Omental fat pad (tissue), 4 donors: ENCODE measurements around the gene DUSP22. TPM values are rescaled to one million over a fixed set of nuclear protein-coding genes. Genes with fewer than 3 reads are reported as not detected.

Experiments
- ATAC-seq: fragments of 150-250 bp; one replicate; pipeline ENCODE4 v1.9.1; 2016; ENCODE audit warnings: mild to moderate bottlenecking, moderate library complexity; ENCODE audit not compliant: low FRiP score
- DNase-seq: peaks from one replicate; pipeline ENCODE4 v3.0.0-alpha.2; 2019; ENCODE audit warnings: low spot score
- total RNA-seq, 4 donors: library from RNA; depleted of rRNA; stranded (reverse); fragments of >200 nt; gene quantifications; one replicate each; pipeline ENCODE4 v1.1.0, GENCODE V29; 2016
- TF ChIP-seq, protein P1 (sequence below), 3 donors: fragments of 450-650 bp; IDR thresholded peaks; one replicate each; pipeline ENCODE4 v1.5.1; 2016 to 2017; ENCODE audit warnings: antibody characterized with exemption in 3 of 3, mild to moderate bottlenecking in 3 of 3, moderate library complexity in 2 of 3

The DUSP22 gene
- total RNA-seq, 4 donors from 2014 or later: 47.4 to 93.6 (median 65.4) TPM

DNA sequence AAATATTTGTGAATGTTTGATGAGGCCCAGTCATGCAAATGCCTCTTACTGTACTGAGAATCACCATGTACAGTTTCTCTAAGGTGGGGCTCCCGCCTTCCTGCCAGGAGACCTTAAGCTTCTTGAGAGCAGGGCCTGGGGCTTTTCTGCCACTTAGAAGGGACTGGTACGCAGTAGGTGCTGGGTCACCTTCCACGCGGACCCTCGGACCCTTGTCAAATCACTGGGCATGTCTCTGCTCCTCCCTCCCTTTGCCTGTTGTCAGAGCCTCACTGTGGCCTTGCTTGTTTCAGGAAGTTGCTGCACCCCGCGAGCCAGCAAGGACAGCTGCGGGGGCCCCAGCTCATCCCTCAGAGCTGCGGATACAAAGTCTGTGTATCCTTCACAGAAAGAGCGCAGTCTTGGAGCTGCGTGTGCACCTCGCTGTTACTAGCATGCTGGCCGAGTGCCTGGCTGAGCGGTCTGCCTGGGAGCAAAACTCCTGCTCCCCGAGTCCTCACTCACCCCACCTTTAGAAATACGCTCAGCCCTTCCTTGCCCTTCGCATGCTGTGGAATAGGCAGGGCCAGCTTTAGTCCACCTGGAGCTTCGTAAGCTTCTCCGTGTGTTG, 68.6 kb downstream of the DUSP22 start:
- ATAC-seq: no peak
- DNase-seq: no peak
- TF ChIP-seq, protein P1, sequence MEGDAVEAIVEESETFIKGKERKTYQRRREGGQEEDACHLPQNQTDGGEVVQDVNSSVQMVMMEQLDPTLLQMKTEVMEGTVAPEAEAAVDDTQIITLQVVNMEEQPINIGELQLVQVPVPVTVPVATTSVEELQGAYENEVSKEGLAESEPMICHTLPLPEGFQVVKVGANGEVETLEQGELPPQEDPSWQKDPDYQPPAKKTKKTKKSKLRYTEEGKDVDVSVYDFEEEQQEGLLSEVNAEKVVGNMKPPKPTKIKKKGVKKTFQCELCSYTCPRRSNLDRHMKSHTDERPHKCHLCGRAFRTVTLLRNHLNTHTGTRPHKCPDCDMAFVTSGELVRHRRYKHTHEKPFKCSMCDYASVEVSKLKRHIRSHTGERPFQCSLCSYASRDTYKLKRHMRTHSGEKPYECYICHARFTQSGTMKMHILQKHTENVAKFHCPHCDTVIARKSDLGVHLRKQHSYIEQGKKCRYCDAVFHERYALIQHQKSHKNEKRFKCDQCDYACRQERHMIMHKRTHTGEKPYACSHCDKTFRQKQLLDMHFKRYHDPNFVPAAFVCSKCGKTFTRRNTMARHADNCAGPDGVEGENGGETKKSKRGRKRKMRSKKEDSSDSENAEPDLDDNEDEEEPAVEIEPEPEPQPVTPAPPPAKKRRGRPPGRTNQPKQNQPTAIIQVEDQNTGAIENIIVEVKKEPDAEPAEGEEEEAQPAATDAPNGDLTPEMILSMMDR (IDR thresholded peaks at IDR 0.05): no peak

DNA sequence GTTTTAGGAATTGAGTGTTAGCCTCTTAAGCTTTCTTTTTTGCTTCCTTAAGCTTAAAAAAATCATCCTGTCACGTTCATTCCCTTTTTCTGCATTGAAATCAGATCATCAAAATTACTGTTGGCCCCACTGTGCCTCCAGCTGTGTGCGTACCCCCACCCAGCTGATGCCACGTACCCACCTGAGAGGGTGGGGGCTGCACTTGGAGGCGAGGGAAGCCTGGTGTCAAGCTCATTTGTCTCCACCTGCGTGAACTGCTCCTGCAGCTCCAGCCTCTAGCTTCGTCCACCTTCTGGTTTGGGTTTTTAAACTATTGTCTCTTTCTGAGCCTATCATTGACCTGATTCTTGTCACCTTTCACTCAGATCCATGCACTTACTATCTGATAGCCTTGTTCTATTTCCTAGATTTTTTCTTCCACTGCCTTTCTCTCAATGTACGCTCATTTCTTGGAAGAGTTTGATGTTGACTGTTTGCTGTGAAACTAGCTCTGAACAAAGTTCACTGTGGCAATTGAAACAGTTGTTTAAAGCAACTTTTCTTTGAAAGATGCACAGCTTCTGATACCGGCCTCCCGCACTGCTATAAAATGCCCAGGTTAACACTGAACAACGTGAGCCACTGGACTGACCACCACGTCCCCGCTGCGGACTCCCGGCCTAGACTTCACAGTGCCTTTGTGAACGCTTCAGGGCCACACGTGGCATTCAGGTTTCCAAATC, 69.3 kb downstream of the DUSP22 start:
- no peak for DNase-seq
- ATAC-seq: no peak
- TF ChIP-seq, protein P1 (IDR thresholded peaks at IDR 0.05): no peak

DNA sequence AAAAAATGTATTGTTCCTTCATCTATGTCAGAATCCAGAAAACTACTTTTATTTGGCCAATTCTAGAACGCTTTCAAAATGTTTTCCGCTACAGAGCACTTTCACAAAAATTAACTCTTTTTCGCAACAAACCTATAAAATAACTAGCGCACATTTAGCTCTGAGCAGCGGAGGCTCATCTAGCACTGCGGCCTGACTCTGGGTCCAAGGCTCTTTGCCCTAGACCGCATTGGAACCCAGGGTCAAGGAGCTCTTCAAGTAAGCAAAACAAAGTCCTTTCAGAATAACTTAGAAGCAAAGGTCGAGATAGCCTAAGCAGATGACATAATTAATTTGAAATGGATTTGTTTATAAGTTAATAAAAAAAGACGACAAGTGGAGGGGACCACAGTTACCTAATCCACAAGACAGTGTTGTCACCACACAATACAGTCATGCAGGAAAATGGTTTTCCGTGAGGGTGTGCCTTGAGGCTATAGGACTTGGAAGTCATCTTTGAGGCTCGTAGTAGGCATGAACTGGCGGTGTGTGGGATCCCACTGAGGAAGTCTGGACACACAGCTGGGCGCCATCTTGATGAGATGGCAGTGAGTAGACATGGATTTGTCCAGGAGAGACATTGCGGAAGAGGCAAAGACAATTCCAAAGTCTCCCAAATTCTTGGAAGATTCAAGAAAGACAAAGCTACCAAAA, 70.1 kb downstream of the DUSP22 start:
- no peak for ATAC-seq
- no peak for DNase-seq
- TF ChIP-seq, protein P1 (IDR thresholded peaks at IDR 0.05): no peak

DNA sequence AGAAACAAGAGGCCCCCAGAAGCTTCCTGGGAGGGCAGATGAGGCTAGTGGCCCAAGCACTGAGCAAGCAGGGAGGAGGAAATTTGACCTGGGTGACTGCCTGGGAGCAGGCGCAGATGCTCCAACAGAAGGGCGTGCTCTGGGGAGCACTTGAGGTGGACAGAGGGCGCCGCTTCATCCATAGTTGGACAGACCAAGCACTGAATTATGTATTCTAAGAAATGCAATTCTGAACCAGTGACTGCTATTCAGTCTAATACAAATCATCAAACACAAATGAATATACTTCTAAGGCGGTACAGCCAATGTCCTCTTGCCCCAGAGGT, 70.6 kb downstream of the DUSP22 start:
- ATAC-seq: no peak
- TF ChIP-seq, protein P1 (IDR thresholded peaks at IDR 0.05): no peak
- DNase-seq: no peak

DNA sequence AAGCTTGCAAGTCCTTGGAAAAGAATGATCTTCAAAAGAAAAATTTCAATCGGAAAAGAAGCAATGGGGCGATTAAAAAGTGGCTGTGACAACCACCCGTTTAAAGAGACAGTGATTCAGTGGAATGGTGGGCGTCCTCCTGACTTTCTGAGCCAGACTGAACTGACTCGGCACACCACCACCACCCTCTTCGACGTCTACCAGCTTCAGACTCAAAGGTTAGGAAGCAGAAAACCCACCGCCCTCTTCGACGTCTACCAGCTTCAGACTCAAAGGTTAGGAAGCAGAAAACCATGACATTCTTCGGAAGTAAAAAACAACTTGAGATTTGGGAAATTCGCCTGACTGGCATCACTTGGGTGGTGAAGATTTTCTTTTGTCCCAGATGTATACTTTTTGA, 71.0 kb downstream of the DUSP22 start:
- ATAC-seq: no peak
- TF ChIP-seq, protein P1 (IDR thresholded peaks at IDR 0.05): no peak
- DNase-seq: no peak

DNA sequence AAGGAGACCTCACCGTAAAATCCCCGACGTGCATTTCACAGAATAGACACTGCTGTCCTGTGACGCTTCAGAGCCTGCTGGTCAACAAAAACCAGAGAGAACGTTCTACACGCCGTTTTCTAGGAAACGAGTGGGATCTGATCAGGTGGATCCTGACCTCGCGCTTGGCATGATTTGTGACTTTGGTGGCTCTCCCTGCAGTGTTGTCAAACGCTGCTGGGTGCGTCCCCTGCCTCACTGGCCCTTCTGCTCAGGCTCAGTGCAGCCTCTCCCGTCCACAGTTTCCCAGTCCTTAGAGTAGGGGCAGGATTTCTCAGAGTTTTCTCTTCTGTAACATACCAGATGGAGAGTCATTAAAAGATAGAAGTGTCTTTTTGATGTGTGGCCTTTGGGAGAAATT, 71.6 kb downstream of the DUSP22 start:
- DNase-seq: no peak
- TF ChIP-seq, protein P1 (IDR thresholded peaks at IDR 0.05): no peak

More for the DNA sequence above, 71.6 kb downstream of the DUSP22 start:
- ATAC-seq: no peak
